ENCODE data around the gene DGKZ. TPM values are rescaled to one million over a fixed set of nuclear protein-coding genes. Genes with fewer than 3 reads are reported as not detected.

DGKZ gene
- total RNA-seq, 2 experiments from 2014 or later, result 76.0 to 81.4 TPM

DNA sequence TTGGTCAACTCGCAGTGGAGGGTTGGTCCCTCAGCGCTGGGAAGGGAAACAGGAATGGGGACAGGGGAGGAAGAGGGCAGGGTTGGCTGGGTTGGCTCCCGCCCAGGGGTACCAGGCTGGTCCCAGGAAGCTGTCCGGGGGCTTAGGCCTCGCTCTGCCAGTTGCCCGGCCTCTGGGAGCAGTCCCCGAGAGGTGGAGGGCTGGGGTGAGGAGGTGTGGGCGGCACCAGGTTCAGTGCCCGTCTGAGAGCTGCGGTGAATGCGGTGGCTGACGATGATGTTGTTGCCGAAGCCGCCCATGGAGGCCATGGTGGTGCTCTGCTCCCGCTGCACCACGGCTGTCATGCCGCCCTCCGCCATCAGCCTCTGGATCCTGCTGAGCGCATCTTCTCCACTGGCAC is 50.3 kb downstream of the DGKZ start:
- ChIA-PET CTCF (interaction anchor here (1.5 kb wide), 1 partner anchor 9 kb away, joined by 3 read pairs; no protein-coding TSS in a partner anchor), POLR2A (no interaction called here)

- ChIA-PET POLR2A (no interaction called here), CTCF (no interaction called here)
These were observed 56.0 kb downstream of the DGKZ start for GRCh38 chr11:46402957-46403902.

DNA sequence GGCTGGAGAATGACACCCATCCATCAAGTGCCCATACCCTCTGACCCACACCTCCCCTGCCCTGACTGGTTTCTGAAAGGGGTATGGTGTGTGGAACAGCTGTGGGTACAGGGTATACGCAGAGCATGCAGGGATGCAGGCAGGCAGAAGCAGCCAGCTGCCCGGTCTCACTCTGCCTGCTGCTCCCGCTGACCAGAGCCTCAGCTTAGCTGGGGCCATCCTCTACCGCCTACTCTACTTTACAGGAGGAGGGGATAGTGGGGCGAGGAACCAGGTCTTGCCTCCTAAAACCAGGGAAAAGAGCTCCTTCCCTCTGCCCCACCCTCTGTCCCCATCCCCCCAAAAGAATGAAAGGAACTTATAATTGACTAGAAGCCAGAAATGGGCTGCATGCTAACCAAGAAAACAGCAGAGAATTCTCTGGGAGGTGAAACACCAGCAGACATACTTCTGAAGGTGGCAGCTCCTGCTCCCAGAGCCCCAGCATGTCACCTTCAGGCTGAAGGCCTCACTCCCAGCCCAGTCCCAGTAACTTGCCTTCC is 57.3 kb downstream of the DGKZ start:
- CTCF ChIA-PET, result interaction anchor here (1.2 kb wide), 1 partner anchor 12 kb away, joined by 6 read pairs; no protein-coding TSS in a partner anchor
- POLR2A ChIA-PET, result no interaction called here

DNA sequence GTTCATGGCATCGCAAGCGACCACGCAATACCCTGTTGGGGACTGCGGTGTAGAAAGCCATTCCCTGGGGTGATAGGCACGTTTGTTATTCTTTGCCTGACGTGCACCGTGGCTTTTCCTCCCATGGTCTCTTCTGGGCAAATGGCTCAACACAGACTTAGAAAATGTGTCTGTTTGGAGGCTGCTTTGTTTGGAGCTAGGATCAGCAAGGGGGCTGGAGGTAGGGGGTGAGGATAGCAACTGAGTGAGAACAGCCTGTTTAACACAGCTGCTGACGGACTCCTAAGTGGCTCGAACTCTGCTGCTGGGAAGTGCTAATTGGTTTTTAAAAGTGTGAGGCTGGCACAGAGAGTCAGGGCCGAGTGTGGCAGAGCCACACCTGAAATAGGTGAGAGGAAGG is 60.4 kb downstream of the DGKZ start:
- POLR2A ChIA-PET, result no interaction called here
- CTCF ChIA-PET, result interaction anchor here (0.9 kb wide), 1 partner anchor 141 kb away, joined by 3 read pairs; no protein-coding TSS in a partner anchor

DNA sequence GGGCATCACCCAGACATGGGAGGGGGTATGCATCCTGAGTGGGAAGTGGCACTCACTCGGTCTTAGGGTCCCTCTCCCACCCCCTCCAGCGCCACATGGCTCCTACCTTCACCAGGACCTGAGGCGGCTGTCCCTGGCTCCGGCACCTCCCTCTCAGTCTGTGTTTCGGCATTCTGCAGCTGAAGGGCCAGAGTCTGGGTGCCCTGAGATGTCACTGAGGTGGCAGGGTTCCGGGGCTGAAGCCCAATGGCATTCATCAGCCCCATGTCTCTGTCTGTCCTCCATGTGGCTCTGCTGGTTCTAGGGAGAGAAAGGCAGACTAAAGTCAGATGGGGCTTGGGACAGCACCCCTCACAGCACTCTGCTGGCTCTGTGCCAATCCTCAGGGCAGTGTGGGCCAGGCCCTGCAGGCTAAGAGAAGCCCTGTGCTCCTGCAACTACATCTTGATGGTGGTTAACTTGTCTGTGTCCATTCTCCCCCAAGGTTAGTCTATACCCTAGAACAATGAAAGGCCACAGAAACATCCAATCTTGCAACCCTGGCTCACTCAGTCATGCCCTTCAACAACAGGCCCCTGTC is 61.2 kb downstream of the DGKZ start:
- CTCF ChIA-PET, result interaction anchor here (0.7 kb wide), 1 partner anchor 99 kb away, joined by 3 read pairs; no protein-coding TSS in a partner anchor
- POLR2A ChIA-PET, result no interaction called here

GRCh38 chr11:46410021-46410420 is 62.8 kb downstream of the DGKZ start:
- ChIA-PET CTCF (no interaction called here), POLR2A (no interaction called here)

DNA sequence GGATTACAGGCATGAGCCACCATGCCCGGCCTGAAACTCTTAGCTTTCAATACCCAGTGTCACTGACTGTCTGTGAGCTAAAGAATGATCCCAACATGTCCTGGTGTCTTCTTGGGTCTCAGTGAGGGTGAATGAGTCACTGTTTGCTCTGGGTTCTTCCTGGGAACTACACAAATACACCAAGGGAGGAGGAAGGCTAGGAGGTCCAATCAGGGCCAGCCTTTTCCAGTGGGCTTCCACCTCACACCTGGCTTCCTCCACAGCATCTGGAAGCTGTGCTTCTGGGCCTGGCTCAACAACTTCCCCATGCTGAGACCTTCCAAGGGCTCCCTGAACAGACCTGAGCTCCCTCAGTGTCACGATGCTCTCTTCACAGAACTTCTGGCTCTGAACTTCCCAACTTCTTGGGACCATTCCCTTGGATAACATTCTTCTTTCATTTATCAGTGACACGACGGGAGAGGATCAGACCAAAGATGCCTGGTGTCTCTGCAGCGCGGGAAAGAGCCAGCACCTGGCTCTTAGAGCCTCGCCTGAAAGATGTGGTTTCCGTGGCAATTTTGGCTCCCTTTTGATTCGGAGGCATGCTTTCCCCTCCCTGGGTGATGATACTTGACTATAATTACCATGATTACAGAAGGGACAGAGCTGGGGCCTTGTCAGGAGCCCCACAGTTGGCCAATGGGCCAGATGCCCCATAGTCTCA is 66.7 kb downstream of the DGKZ start:
- ChIA-PET POLR2A (no interaction called here), CTCF (interaction anchor here (0.9 kb wide), 2 partner anchors 10 to 25 kb away, joined by 3 read pairs; no protein-coding TSS in a partner anchor)

- ChIA-PET POLR2A (no interaction called here), CTCF (interaction anchor here (0.9 kb wide), 1 partner anchor 25 kb away, joined by 3 read pairs; no protein-coding TSS in a partner anchor)
These were observed 67.2 kb downstream of the DGKZ start for GRCh38 chr11:46414466-46414796.

GRCh38 chr11:46414879-46415278 is 67.6 kb downstream of the DGKZ start:
- POLR2A ChIA-PET, result no interaction called here
- CTCF ChIA-PET, result interaction anchor here (0.6 to 0.9 kb wide), 2 partner anchors 11 to 26 kb away, joined by 3 read pairs; no protein-coding TSS in a partner anchor

DNA sequence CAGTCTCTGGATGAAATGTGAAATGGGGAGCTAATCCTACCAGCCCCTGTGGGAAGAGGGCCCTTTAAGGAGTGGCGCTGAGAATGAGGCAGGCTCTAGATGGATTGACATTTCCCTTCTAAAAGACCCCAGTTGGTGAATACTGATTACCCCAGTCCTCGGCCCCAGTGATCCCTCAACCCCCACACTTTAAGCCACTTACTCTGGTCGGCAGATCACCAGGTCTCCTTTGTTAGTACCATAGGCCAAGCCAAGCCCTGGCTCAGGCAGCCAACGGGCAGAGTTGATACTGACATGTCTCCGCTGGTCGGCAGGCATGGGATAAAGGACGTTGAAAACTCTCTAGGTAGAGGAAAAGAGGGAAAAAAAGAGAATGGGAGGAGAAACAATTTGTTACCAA is 70.4 kb downstream of the DGKZ start:
- CTCF ChIA-PET, result no interaction called here
- POLR2A ChIA-PET, result no interaction called here

DNA sequence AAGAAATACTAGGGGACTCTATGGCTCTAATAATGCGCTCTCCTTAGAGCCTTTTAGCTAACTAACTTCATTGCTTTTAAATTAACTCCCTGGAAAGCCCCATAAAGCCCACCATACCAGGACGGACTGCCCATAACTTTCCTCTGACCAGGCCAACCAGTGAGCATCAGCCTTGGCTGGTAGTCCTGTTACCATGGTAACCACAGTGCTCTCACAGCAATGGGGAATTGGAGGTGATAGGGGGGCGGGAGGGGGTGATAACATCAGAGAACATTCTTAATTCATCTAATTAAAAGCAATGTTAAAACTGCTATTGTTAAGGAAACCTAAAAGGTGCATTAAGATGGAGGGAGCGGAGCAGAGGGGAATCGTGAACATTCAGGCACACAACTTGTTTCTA is 71.5 kb downstream of the DGKZ start:
- ChIA-PET CTCF (no interaction called here), POLR2A (interaction anchor here (0.5 to 0.6 kb wide), 2 partner anchors 306 to 1354 kb away, joined by 3 to 4 read pairs; no protein-coding TSS in a partner anchor)

DNA sequence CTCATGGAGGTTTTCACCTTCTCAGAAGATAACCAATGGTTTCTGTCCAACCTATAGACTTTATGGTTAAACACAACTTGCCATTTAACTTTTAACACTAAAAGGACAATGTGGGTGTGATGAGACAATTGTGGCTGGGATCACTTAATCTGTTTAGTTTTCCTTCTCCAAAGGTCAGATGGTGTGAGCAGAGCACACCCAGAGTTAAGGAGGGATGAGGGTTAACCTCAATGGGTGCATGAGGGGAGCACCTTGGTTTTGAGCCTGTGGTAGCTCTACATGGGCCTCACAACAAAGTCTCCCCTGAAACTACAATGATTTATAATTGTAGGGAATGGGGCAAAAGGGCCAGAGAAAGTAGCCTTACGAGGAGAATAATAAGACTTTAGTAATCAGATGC is 73.2 kb downstream of the DGKZ start:
- ChIA-PET POLR2A (no interaction called here), CTCF (no interaction called here)

- CTCF ChIA-PET, result no interaction called here
- POLR2A ChIA-PET, result no interaction called here
These were observed 74.1 kb downstream of the DGKZ start for GRCh38 chr11:46421257-46421880.

DNA sequence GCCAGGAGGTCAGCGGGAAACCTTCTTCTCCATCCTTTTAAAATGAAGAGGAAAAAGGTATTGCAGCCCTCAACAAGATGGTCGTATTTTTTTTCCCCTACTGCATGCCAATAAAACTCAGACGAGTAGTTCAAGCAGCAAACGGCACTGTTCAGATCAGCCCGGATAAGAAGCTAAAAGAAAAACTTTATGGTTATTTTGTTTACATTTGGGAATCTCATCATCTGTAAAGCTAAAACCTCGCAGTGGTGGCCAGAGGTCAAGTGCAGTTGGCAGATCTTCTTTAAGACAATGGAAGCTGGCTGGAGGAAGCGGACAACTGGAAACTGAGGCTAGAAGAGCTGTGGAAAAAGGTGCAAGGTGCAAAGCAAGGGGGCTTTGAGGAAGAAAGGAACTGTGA is 75.3 kb downstream of the DGKZ start:
- ChIA-PET POLR2A (interaction anchor here (0.6 kb wide), 1 partner anchor 29 kb away, joined by 4 read pairs; no protein-coding TSS in a partner anchor), CTCF (no interaction called here)

DNA sequence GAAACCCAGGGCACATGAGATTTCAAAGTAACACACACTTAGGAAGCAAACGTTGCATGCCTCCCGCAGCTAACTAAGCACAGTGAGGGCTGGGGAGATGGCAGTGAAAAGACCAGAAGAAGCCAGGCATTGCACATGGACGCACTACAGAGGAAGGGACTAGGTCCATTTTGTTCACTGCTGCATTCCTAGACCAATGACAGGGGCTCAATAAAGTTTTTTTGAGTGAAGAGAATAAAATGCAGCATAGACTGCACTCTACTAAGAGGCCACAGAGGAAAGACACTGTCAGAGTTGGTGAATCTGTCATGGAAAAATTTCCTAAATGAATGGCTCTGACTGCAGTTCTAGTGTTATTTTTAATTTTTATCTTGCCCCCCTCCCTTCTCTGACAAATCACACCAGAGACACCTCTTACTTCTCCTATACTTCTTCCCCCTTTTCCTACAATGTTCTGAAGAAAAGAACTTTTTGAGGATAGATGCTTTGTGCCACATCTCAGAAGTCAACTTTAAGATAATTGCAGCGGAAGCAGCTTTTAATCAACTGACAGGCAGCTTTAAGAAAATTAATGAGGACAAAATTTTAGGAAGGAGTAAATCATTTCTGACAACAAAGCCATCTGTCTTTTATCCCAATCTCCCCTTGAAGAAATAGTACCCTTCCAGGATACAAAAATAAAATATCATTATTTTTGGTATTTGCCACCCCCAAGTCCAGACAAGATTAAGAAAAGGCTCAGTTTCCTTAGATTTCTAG is 79.1 kb downstream of the DGKZ start:
- CTCF ChIA-PET, result no interaction called here
- POLR2A ChIA-PET, result no interaction called here

DNA sequence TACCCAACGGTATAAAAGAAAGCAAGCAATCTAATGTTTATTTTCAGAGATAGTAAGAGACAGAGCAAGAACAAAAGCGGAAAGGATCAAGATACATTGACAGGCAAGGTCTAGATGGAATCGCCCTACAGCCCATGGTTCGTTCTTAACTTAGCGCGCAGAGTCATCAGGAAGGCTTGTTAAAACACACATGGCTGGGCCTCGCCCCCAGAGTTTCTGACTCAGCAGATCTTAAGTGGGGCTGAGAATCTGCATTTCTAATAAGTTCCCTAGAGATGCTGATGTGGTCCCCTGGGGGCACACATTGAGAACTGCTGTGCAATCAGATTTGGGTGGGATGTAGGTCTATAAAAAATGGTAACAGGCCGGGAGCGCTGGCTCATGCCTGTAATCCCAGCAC is 80.1 kb downstream of the DGKZ start:
- ChIA-PET CTCF (no interaction called here), POLR2A (no interaction called here)

- ChIA-PET POLR2A (no interaction called here), CTCF (no interaction called here)
These were observed 82.5 kb downstream of the DGKZ start for GRCh38 chr11:46429717-46430116.
